Measurements from ENCODE around the gene NAGA. TPM values are rescaled to one million over a fixed set of nuclear protein-coding genes. Genes with fewer than 3 reads are reported as not detected.

NAGA gene
- total RNA-seq, 2 donors from 2014 or later = 8.2 to 11.2 TPM

GRCh38 chr22:42062506-42063170, 8.0 kb downstream of the NAGA start:
- Histone ChIP-seq H3K4me3 (no peak overlapping the region), H3K27me3 (no peaks in the 10 kb centered on the region), H3K9me3 (no peaks in the 10 kb centered on the region), H3K27ac (no peak overlapping the region), H3K36me3 (replicated peaks in 1 of 2; ENCODE audit: insufficient read depth in 1 of 2, low read depth in 2 of 2) (no peaks in the 10 kb centered on the region), H3K4me1 (no peaks in the 10 kb centered on the region)
- intact Hi-C loops (cut with DNase I) = no loop called here
- ATAC-seq = no peak
- 93 to 96% methylated on average over 7 to 10 of the region's 10 CpGs for WGBS, 2 donors
- TF ChIP-seq CTCF (IDR thresholded peaks at IDR 0.05) (no peak), POLR2A (IDR thresholded peaks at IDR 0.05) (no peak)
- DNase-seq = no peak

- H3K27ac ChIP-seq = no peak overlapping the region
- no peaks in the 10 kb centered on the region for H3K36me3 ChIP-seq (replicated peaks in 1 of 2; ENCODE audit: insufficient read depth in 1 of 2, low read depth in 2 of 2)
- intact Hi-C loops (cut with DNase I) = no loop called here
- no peak for ATAC-seq
- TF ChIP-seq CTCF (IDR thresholded peaks at IDR 0.05) = no peak
- no peak for TF ChIP-seq POLR2A (IDR thresholded peaks at IDR 0.05)
- 92 to 100% methylated on average over 5 to 7 of the region's 7 CpGs for WGBS, 2 donors
- no peak overlapping the region for H3K4me3 ChIP-seq
- no peaks in the 10 kb centered on the region for H3K27me3 ChIP-seq
- no peaks in the 10 kb centered on the region for H3K4me1 ChIP-seq
- no peaks in the 10 kb centered on the region for H3K9me3 ChIP-seq
- DNase-seq = no peak
These were observed 9.6 kb downstream of the NAGA start for GRCh38 chr22:42061041-42061440.

DNA sequence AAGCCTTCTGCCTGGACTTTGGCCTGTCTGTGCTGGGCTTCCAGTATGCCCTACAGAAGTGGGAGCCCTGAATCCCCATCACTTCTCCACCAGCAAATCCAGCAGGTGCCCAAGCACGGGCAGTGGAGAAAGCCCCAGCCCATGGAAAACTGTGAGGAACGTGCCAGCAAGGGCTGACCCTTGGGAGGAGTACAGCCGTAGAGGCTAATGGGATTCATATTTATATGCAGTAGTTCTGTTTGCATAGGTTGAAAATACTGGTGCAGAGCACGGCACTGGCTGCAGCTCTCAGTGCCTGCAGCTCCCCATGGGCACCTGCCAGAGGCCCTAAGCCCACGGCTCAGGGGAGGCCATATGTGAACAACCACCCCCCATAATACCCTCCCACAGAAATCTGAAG, 10.1 kb downstream of the NAGA start:
- TF ChIP-seq CTCF (IDR thresholded peaks at IDR 0.05) = no peak
- TF ChIP-seq POLR2A (IDR thresholded peaks at IDR 0.05) = no peak
- Histone ChIP-seq H3K4me3 (no peak overlapping the region), H3K27ac (no peak overlapping the region), H3K4me1 (no peaks in the 10 kb centered on the region), H3K36me3 (replicated peaks in 1 of 2; ENCODE audit: insufficient read depth in 1 of 2, low read depth in 2 of 2) (no peaks in the 10 kb centered on the region), H3K27me3 (no peaks in the 10 kb centered on the region), H3K9me3 (no peaks in the 10 kb centered on the region)
- no peak for DNase-seq
- 92 to 95% methylated on average over 2 to 5 of the region's 5 CpGs for WGBS, 2 donors
- ATAC-seq = no peak
- intact Hi-C loops (cut with DNase I) = no loop called here

GRCh38 chr22:42056757-42057511, 13.7 kb downstream of the NAGA start:
- no peaks in the 10 kb centered on the region for H3K27me3 ChIP-seq
- intact Hi-C loops (cut with DNase I) = no loop called here
- no peak overlapping the region for H3K27ac ChIP-seq
- H3K36me3 ChIP-seq (replicated peaks in 1 of 2; ENCODE audit: insufficient read depth in 1 of 2, low read depth in 2 of 2) = no peaks in the 10 kb centered on the region
- no peak for DNase-seq
- H3K9me3 ChIP-seq = no peaks in the 10 kb centered on the region
- H3K4me1 ChIP-seq = no peaks in the 10 kb centered on the region
- 95 to 100% methylated on average over 1 of the region's 1 CpG for WGBS, 2 donors
- ATAC-seq = no peak
- TF ChIP-seq POLR2A (IDR thresholded peaks at IDR 0.05) (no peak), CTCF (IDR thresholded peaks at IDR 0.05) (no peak)
- H3K4me3 ChIP-seq = no peak overlapping the region

Data from body of pancreas (tissue), 4 donors.